Chondrocyte (in vitro differentiated cells): Measurements from ENCODE around the gene NCAPG2. TPM values are rescaled to one million over a fixed set of nuclear protein-coding genes. Genes with fewer than 3 reads are reported as not detected.
A peak's percentile ranks its signal among the peaks of the same experiment; 100 is the strongest.

Source experiments
- DNase-seq: peaks from one replicate; pipeline ENCODE4 v3.0.0; 2021; ENCODE audit warnings: mixed read lengths, low spot score
- H3K27ac Mint-ChIP-seq: one replicate; pipeline ENCODE4 v1.8.0; 2021; ENCODE audit warnings: mild to moderate bottlenecking, moderate library complexity, mixed read lengths; ENCODE audit not compliant: unreplicated experiment
- H3K27me3 Mint-ChIP-seq: 2 replicates; pipeline ENCODE4 v1.8.0; 2021; ENCODE audit warnings: low read depth, mixed read lengths
- H3K36me3 Mint-ChIP-seq: 2 replicates; pipeline ENCODE4 v1.8.0; 2021; ENCODE audit warnings: low read depth, mixed read lengths
- H3K4me1 Mint-ChIP-seq: 2 replicates; pipeline ENCODE4 v1.8.0; 2021; ENCODE audit warnings: low read depth, mild to moderate bottlenecking, mixed read lengths
- H3K4me3 Mint-ChIP-seq: one replicate; pipeline ENCODE4 v1.8.0; 2021; ENCODE audit warnings: mild to moderate bottlenecking, moderate library complexity, mixed read lengths; ENCODE audit not compliant: unreplicated experiment
- H3K9me3 Mint-ChIP-seq: 2 replicates; pipeline ENCODE4 v1.8.0; 2021; ENCODE audit warnings: low read depth, mixed read lengths
- CTCF ChIP-seq: fragments of 200-600 bp; sonication (generic); IDR thresholded peaks from 2 replicates; pipeline ENCODE4 v1.5.0; 2021; ENCODE audit warnings: antibody characterized with exemption, mild to moderate bottlenecking, moderate library complexity
- long read RNA-seq: library from polyadenylated mRNA; stranded (forward); transcript quantifications from one replicate; pipeline ENCODE4 v2.0.0, GENCODE V29; 2021
- total RNA-seq: library from RNA; stranded (reverse); gene quantifications from 3 replicates; pipeline ENCODE4 v1.2.1, GENCODE V29; 2021

The NCAPG2 gene
- 13.0 to 21.5 TPM (median 19.0 TPM) in 3 replicates for total RNA-seq
- long read RNA-seq, transcript NCAPG2-201 (28 exons, 3,930 nt): major isoform, 18 of 30 reads
- long read RNA-seq, partial matches to known transcripts: 2 of 30 reads
- long read RNA-seq, other reads (novel, unspliced or antisense): 8 of 30 reads

GRCh38 chr7:158704524-158705233 is at the start of gene NCAPG2:
Gene NCAPG2, minus strand, starts transcription at chr7:158704804. Its CDS starts 2,905 bp downstream, at chr7:158701899.
- Mint-ChIP-seq H3K27me3 (no peaks in the 10 kb centered on the region), H3K36me3 (no peaks in the 10 kb centered on the region), H3K9me3 (no peaks in the 10 kb centered on the region), H3K27ac (peak within 1 kb of the TSS; percentile 77), H3K4me3 (peak within 1 kb of the TSS; percentile 78), H3K4me1 (peaks cover 20% of the 10 kb centered on the region)
- peak; percentile 36 for TF ChIP-seq CTCF
- peak; percentile 99 for DNase-seq

GRCh38 chr7:158753900-158754299 is 49.3 kb upstream of the NCAPG2 start:
- no peak for DNase-seq
- H3K4me1 Mint-ChIP-seq: no peaks in the 10 kb centered on the region
- no peaks in the 10 kb centered on the region for H3K27me3 Mint-ChIP-seq
- peaks cover 35% of the 10 kb centered on the region for H3K36me3 Mint-ChIP-seq
- H3K4me3 Mint-ChIP-seq: no peak overlapping the region
- no peak overlapping the region for H3K27ac Mint-ChIP-seq
- no peak for TF ChIP-seq CTCF
- H3K9me3 Mint-ChIP-seq: no peaks in the 10 kb centered on the region

- no peak for DNase-seq
- Mint-ChIP-seq H3K27ac (no peak overlapping the region), H3K9me3 (no peaks in the 10 kb centered on the region), H3K4me3 (no peak overlapping the region), H3K36me3 (peaks cover 28% of the 10 kb centered on the region), H3K4me1 (no peaks in the 10 kb centered on the region), H3K27me3 (no peaks in the 10 kb centered on the region)
- TF ChIP-seq CTCF: no peak
These were observed 47.1 kb upstream of the NCAPG2 start for GRCh38 chr7:158751751-158752150.

GRCh38 chr7:158751199-158751598 is 46.6 kb upstream of the NCAPG2 start:
- H3K4me1 Mint-ChIP-seq: no peaks in the 10 kb centered on the region
- H3K4me3 Mint-ChIP-seq: no peak overlapping the region
- H3K9me3 Mint-ChIP-seq: no peaks in the 10 kb centered on the region
- no peak overlapping the region for H3K27ac Mint-ChIP-seq
- peaks cover 25% of the 10 kb centered on the region for H3K36me3 Mint-ChIP-seq
- TF ChIP-seq CTCF: no peak
- no peak for DNase-seq
- H3K27me3 Mint-ChIP-seq: no peaks in the 10 kb centered on the region

GRCh38 chr7:158750702-158751101 is 46.1 kb upstream of the NCAPG2 start:
- Mint-ChIP-seq H3K36me3 (peaks cover 26% of the 10 kb centered on the region), H3K9me3 (no peaks in the 10 kb centered on the region), H3K4me3 (no peak overlapping the region), H3K27me3 (no peaks in the 10 kb centered on the region), H3K4me1 (no peaks in the 10 kb centered on the region), H3K27ac (no peak overlapping the region)
- DNase-seq: no peak
- TF ChIP-seq CTCF: no peak
